K562 (cell line): ENCODE results near the gene SLC30A10.

Source experiments
- BHLHE40 ChIP-seq: IDR thresholded peaks from 2 replicates; pipeline ENCODE4 v1.6.1; 2011; ENCODE audit warnings: low read length, improper control_type of control experiment
- CBX5 ChIP-seq: IDR thresholded peaks from 2 replicates; pipeline ENCODE4 v1.6.1; 2014; ENCODE audit warnings: low read depth, borderline replicate concordance
- CTCF ChIP-seq, 3 experiments: IDR thresholded peaks in 2 of 3; conservative IDR thresholded peaks in 1 of 3; 2 replicates each; pipeline ENCODE4 v1.5.1; 2011 to 2012; ENCODE audit warnings: low read length in 3 of 3, mild to moderate bottlenecking in 3 of 3, control low read depth in 2 of 3, improper control_type of control experiment in 1 of 3, inconsistent platforms in 1 of 3, low read depth in 1 of 3, mixed read lengths in 1 of 3, moderate library complexity in 1 of 3; ENCODE audit not compliant: insufficient read depth in 2 of 3
- RAD21 ChIP-seq, 2 experiments: fragments of 250-450 bp in 1 of 2; fragments of 450-650 bp in 1 of 2; sonication (Bioruptor Pico) in 1 of 2; formaldehyde crosslinking in 1 of 2; IDR thresholded peaks in 1 of 2; conservative IDR thresholded peaks in 1 of 2; 2 replicates each; pipeline versions ENCODE4 v1.4.0 to v1.8.0; 2020 to 2022; ENCODE audit warnings: mild to moderate bottlenecking in 2 of 2, moderate library complexity in 1 of 2
- SP1 ChIP-seq: sonication (generic); formaldehyde crosslinking; IDR thresholded peaks from 2 replicates; pipeline ENCODE4 v1.8.1; 2022; ENCODE audit warnings: mild to moderate bottlenecking, missing genetic modification reagents
- TEAD1 ChIP-seq, 2 experiments: fragments of 450-650 bp in 1 of 2; sonication (generic) in 1 of 2; formaldehyde crosslinking; IDR thresholded peaks; 2 replicates each; pipeline versions ENCODE4 v1.4.0 to v1.8.0; 2020 to 2022; ENCODE audit warnings: mild to moderate bottlenecking in 2 of 2, missing genetic modification reagents in 1 of 2
- ZBTB26 ChIP-seq: fragments of 450-650 bp; formaldehyde crosslinking; IDR thresholded peaks from 2 replicates; pipeline ENCODE4 v1.4.0; 2022; ENCODE audit warnings: missing genetic modification characterization
- ZFX ChIP-seq: sonication (generic); formaldehyde crosslinking; IDR thresholded peaks from 2 replicates; pipeline ENCODE4 v1.8.0; 2022; ENCODE audit warnings: mild to moderate bottlenecking, missing genetic modification reagents, moderate library complexity
- ZNF75A ChIP-seq: fragments of 450-650 bp; formaldehyde crosslinking; IDR thresholded peaks from 2 replicates; pipeline ENCODE4 v1.4.0; 2020; ENCODE audit warnings: mild to moderate bottlenecking
- ZNF766 ChIP-seq: fragments of 200-800 bp; sonication (Bioruptor generic); conservative IDR thresholded peaks from 2 replicates; pipeline ENCODE4 v1.6.1; 2016; ENCODE audit warnings: missing genetic modification characterization, missing compliant biosample characterization
- ZZZ3 ChIP-seq: fragments of 450-650 bp; IDR thresholded peaks from 2 replicates; pipeline ENCODE4 v1.6.1; 2016; ENCODE audit warnings: antibody characterized with exemption, mild to moderate bottlenecking, moderate library complexity

GRCh38 chr1:219954052-219954451 lies 25.7 kb upstream of the SLC30A10 start:
- no peak for TF ChIP-seq TEAD1 (CRISPR knock-in tag; IDR thresholded peaks at IDR 0.05)
- TF ChIP-seq ZBTB26 (CRISPR knock-in tag) = no peak
- TF ChIP-seq SP1 (CRISPR knock-in tag) = no peak
- no peak for TF ChIP-seq BHLHE40
- TF ChIP-seq ZNF75A = no peak
- TF ChIP-seq ZZZ3 = no peak
- no peak for TF ChIP-seq CBX5
- TF ChIP-seq ZNF766 = no peak
- TF ChIP-seq RAD21 (CRISPR knock-in tag; conservative IDR thresholded peaks at IDR 0.05 in 1 of 2, IDR thresholded peaks at IDR 0.05 in 1 of 2) = no peak
- no peak for TF ChIP-seq ZFX
- no peak for TF ChIP-seq CTCF (IDR thresholded peaks at IDR 0.05 in 2 of 3, conservative IDR thresholded peaks at IDR 0.05 in 1 of 3; ENCODE audit: insufficient read depth in 2 of 3, low read depth in 1 of 3, low read length in 3 of 3)
